HG03175 (cell line): Measurements from ENCODE around the gene SAPCD1.

Experiments
- ATAC-seq: cut with Tn5 transposase; IDR thresholded peaks from one replicate; pipeline ENCODE4 v1.9.1; 2021; ENCODE audit warnings: mild to moderate bottlenecking, moderate library complexity; ENCODE audit not compliant: unreplicated experiment

The SAPCD1 gene

DNA sequence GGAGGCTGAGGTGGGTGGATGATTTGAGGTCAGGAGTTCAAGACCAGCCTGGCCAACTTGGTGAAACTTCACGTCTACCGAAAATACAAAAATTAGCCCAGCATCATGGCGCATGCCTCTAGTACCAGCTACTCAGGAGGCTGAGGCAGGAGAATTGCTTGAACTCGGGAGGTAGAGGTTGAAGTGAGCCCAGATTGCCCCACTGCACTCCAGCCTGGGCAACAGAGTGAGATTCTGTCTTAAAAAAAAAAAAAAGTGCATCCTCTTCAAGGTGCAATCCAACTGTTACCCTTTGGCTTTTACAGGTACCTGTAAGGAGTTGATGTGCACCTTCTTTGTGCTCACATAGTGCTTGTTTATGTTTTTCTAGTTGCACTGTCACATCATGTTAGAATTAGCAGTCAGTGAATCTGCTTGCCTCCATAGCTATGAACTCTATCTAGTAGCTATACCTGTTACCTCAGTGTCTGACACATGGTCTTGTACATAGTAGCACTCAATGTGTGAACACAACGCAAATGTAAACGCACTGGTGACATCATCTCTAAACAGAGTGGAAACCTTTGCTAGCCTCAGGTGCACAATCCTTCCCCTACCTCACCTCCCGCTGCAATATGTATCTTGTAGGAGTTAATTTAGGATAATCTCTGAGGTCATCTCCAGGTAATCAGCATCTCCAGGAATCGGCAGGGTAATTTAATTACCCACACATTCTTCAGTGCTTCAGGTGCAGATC, 13.0 kb upstream of the SAPCD1 start:
- ATAC-seq = no peak

- ATAC-seq = no peak
Observed at GRCh38 chr6:31750411-31751022, 11.9 kb upstream of the SAPCD1 start.

DNA sequence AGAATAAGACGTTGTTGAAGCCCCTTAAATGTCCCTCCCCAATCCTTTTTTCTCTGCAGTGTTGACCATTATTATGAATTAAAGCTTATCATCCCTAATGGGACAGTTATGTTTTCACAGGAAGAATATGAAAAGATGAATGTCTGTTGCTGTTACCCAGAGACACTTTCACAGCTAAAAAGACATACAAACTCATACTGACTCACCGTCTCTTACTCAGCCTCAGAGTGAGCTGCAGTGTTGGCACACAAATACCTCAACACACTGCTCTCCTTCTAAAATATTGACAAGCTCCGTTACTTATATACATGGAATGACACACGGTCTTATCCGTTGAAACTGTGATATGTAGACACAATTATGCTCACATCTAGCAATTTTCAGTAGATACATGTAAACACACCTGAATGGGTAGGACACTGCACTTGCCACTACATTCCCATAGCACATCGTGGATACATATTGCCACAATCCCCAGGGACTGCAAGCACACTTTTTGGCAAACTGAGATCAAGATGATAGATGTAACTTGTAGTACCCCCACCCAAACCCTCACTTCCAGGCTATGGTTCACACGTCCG, 9.6 kb upstream of the SAPCD1 start:
- ATAC-seq = no peak

DNA sequence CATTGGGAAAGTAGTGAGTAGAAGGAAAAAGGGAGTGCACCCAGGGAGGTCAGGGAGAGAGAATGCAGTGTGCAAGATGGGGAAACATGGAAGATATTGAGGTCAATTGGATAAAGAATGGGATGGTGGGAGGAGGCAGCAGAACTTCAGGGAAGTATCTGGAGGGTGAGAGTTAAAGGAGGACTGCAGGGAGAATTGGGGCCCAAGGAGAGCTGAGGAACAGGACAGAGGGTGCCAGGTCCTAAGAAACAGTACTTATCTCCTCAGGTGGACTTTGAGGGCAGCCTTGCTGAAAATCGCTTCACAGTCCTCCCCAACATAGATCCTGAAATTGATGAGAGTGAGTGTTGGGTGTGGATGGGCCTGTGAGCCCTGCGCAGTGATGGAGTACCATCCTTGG, 4.2 kb upstream of the SAPCD1 start:
- no peak for ATAC-seq

DNA sequence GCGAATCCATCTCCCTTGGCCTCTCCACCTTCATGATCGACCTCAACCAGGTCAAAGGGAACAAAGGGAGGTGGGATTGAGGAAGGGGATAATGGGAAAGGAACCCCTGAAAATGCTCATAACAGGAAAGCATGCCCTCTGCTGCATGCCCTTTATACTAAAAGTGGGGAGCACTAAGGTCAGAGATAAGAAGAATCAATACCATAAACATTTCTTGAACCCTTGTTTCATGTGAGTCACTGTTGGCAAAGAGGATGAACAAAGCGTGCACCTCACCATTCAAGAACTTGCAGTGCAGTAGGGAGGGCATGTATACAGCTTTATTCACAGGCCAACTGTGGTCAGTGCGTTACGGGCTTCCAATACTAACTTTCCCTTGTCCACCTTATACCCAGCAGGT, 1.7 kb upstream of the SAPCD1 start:
- no peak for ATAC-seq

DNA sequence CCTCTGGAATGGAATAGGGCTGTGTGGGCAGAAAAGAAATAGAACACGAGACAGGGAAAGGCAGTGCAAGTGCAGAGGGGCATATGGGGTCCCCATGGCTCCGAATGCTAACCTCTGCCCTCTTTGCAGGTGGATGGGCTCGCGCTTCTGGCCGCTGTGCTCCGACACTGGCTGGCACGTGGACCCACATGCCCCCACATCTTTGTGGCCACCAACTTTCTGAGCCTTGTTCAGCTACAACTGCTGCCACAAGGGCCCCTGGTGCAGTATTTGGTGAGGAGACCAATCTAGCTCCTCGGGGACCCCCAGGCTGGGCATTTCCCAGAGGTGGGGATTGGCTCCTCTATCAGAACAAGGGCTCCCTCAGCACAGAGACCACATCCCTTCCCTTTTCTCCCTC, 1.1 kb upstream of the SAPCD1 start:
- no peak for ATAC-seq

- no peak for ATAC-seq
Observed at GRCh38 chr6:31762878-31763618, 592 bp downstream of the SAPCD1 start.

DNA sequence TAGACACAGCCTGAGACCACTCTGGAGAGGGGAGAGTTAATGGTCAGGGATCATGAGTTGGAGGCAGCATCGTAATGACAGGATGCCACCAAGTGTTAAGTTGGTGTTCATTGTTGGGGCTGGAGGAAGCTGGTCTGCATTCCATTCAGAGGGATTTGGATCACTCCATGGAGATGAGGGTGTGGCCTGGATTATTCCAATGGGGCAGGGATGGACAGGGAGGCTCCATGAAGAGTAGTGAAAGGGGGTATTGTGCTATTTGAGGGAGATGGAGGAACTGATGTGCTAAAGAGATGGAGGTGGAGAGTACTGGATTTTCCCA, 1.1 kb downstream of the SAPCD1 start:
- ATAC-seq = no peak

- no peak for ATAC-seq
Observed at GRCh38 chr6:31764198-31764597, 1.7 kb downstream of the SAPCD1 start.

GRCh38 chr6:31765559-31765909, 3.1 kb downstream of the SAPCD1 start:
- ATAC-seq = no peak

- ATAC-seq = no peak
Observed at GRCh38 chr6:31765910-31766794, 3.7 kb downstream of the SAPCD1 start.

DNA sequence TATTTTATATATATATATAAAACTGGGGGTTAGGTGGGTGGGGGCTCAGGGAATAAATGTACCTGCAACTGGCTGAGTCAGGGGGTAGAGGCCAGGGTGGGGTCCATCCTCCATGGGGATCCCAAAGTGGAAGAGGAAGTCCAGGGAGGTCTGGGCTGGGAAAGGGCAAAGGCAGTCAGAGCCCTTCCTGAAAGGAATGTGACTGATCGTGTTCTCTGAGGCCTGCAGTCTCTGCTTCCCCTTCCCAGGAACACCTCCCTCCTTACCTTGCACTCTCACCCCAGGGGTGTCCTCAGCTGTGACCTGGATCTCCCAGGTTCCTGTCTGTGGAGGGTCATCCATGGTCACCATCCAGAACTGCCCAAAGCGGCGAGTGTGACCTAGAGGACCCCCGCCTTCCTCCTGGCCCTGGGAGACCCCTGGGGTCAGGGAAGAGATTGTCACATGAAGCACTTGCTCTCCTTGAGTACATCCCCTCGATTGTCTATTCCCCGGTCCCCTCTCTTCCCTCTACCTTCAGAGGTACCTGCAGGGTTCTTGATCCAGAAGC, 4.7 kb downstream of the SAPCD1 start:
- ATAC-seq = no peak

DNA sequence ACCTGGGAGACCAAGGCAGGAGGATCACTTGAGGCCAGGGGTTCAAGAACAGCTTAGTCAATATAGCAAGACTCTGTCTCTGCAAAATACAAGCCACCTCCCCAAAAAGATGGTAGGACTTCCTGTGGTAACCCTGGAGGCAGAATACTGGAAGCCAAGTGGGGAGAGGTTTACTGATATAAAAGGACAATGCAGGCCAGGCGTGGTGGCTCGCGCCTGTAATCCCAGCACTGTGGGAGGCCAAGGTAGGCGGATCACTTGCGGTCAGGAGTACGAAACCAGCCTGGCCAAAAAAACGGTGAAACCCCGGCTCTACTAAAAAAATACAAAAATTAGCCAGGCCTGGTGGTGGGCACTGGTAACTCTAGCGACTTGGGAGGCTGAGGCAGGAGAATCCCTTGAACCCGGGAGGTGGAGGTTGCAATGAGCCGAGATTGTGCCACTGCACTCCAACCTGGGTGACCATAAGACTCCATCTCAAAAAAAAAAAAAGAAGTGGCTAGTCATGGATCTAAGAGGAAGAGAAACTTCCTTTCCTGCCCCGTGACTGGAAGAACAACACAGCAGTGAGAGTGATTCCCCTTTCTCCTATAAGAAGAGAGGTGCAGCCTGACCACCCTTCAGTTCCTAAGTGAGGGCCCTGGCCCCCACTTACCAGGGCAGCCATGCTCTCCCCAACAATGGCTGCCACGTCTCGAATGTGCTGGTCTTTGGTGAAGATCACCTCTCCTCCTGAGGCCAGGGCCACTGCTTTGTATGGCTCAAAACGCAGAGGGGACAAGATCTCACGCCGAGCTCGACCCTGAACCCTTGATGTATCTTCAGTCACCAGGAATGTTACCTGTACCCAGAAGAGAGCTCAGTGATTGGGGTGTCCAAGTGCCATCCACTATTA, 6.2 kb downstream of the SAPCD1 start:
- no peak for ATAC-seq

DNA sequence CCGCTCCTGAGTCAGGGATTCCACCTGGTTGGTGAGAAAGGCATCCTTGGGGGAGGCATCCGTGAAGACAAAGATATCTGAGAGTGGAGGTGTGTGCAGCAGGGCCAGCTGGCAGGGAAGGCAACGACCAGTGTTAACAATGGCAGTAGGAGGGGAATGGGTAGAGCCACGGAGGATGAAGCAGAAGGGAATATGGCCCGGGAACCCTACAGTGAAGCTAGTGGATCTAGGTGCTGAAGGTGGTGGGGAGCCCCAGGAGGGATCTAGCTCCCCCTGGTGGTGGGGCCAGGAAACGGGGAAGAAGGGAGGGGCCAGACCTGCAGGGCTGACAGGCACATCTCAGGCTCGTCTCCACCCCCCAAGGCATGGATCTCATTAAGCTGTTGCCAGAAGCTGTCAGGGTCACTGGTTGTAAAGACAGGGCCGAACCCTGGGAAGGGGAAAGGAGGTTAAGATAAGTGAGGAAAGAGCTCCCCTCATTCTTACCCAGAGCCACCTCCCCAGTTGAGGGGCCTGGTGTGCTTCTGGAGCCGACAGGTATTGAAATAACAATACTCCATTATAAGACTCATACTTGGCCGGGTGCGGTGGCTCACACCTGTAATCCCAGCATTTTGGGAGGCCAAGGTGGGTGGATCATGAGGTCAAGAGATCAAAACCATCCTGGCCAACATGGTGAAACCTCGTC, 7.4 kb downstream of the SAPCD1 start:
- no peak for ATAC-seq

DNA sequence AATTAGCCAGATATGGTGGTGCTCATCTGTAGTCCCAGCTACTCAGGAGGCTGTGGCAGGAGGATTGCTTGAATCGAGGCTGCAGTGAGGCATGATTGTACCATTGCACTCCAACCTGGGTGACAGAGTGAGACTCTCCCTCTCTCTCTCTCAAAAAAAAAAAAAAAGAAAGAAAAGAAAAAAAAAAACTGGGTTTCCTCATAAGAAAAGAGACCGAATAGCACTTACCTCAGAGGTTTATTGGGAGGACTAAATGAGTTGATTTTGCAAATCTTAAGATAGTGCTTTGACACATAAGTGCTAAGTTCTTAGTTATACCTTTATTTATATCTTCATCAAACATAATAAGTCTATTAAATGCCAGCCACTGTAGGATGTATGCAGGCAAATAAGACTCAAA, 8.4 kb downstream of the SAPCD1 start:
- no peak for ATAC-seq

DNA sequence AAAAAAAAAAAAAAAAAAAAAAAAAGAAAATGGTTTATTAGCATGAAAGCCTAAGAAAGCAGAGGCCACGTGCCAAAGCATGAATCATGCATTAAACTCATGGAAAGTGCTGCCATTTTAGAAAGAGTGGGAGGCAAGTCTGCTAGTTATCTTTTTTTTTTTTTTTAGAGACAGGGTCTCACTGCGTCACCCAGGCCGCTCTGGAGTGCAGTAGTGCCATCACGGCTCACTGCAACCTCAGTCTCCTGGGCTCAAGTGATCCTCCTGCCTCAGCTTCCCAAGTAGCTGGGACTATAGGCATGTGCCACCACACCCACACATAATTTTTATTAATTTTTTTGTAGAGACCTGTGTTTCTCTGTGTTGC, 9.5 kb downstream of the SAPCD1 start:
- ATAC-seq = no peak

GRCh38 chr6:31775184-31775583, 12.7 kb downstream of the SAPCD1 start:
- ATAC-seq = no peak

- ATAC-seq = no peak
Observed at GRCh38 chr6:31775633-31776484, 13.4 kb downstream of the SAPCD1 start.
